Measurements from ENCODE around the gene JADE2. TPM values are rescaled to one million over a fixed set of nuclear protein-coding genes. Genes with fewer than 3 reads are reported as not detected.

The JADE2 gene
- total RNA-seq, 2 experiments from 2014 or later: 32.3 to 67.0 TPM

GRCh38 chr5:134565791-134566740 lies 40.6 kb downstream of the JADE2 start:
- no peak overlapping the region for H3K4me3 ChIP-seq (ENCODE audit: low read depth, low read length, poor library complexity, severe bottlenecking)
- CTCF ChIA-PET (ENCODE audit: unreplicated experiment): no interaction called here
- H4K20me1 ChIP-seq (ENCODE audit: insufficient read depth, low read length): no peaks in the 10 kb centered on the region
- H3K27ac ChIP-seq (ENCODE audit: low read depth, low read length, poor library complexity, severe bottlenecking): no peak overlapping the region
- H3K4me1 ChIP-seq (ENCODE audit: insufficient read depth, low read length, poor library complexity, severe bottlenecking): no peaks in the 10 kb centered on the region
- intact Hi-C loops (cut with micrococcal nuclease; ENCODE audit: unreplicated experiment): no loop called here
- POLR2A ChIA-PET: interaction anchor here (0.6 to 0.7 kb wide), 2 partner anchors 36 to 839 kb away, joined by 3 to 5 read pairs; no protein-coding TSS in a partner anchor
- BruUV-seq (replicated peaks): no TSS peak
- no peaks in the 10 kb centered on the region for H3K9me2 ChIP-seq (ENCODE audit: insufficient read depth, low read length)
- no peaks in the 10 kb centered on the region for H3K79me2 ChIP-seq (ENCODE audit: insufficient read depth, low read depth, low read length)
- H3K4me2 ChIP-seq (ENCODE audit: low read length): no peak overlapping the region
- DNase-seq (ENCODE audit: low spot score): no peak
- H3K36me3 ChIP-seq (ENCODE audit: insufficient read depth, low read length): peaks cover 97% of the 10 kb centered on the region
- TF ChIP-seq CTCF (conservative IDR thresholded peaks at IDR 0.05; ENCODE audit: low read length) (no peak), EZH2phosphoT487 (IDR thresholded peaks at IDR 0.05; ENCODE audit: borderline replicate concordance, low read depth, low read length) (no peak)
- no peaks in the 10 kb centered on the region for H3K9me3 ChIP-seq (ENCODE audit: low read length)
- no peak overlapping the region for H2AFZ ChIP-seq (ENCODE audit: low read length)

- no peak for TF ChIP-seq EZH2phosphoT487 (IDR thresholded peaks at IDR 0.05; ENCODE audit: borderline replicate concordance, low read depth, low read length)
- TF ChIP-seq CTCF (conservative IDR thresholded peaks at IDR 0.05; ENCODE audit: low read length): no peak
- no peak overlapping the region for H3K4me3 ChIP-seq (ENCODE audit: low read depth, low read length, poor library complexity, severe bottlenecking)
- intact Hi-C loops (cut with micrococcal nuclease; ENCODE audit: unreplicated experiment): no loop called here
- BruUV-seq (replicated peaks): no TSS peak
- H3K4me2 ChIP-seq (ENCODE audit: low read length): no peak overlapping the region
- H3K36me3 ChIP-seq (ENCODE audit: insufficient read depth, low read length): peaks cover 97% of the 10 kb centered on the region
- H3K9me2 ChIP-seq (ENCODE audit: insufficient read depth, low read length): no peaks in the 10 kb centered on the region
- ChIA-PET CTCF (ENCODE audit: unreplicated experiment) (no interaction called here), POLR2A (interaction anchor here (0.6 kb wide), 1 partner anchor 839 kb away, joined by 3 read pairs; no protein-coding TSS in a partner anchor)
- no peaks in the 10 kb centered on the region for H3K79me2 ChIP-seq (ENCODE audit: insufficient read depth, low read depth, low read length)
- no peaks in the 10 kb centered on the region for H3K9me3 ChIP-seq (ENCODE audit: low read length)
- no peak overlapping the region for H2AFZ ChIP-seq (ENCODE audit: low read length)
- DNase-seq (ENCODE audit: low spot score): no peak
- no peaks in the 10 kb centered on the region for H3K4me1 ChIP-seq (ENCODE audit: insufficient read depth, low read length, poor library complexity, severe bottlenecking)
- H4K20me1 ChIP-seq (ENCODE audit: insufficient read depth, low read length): no peaks in the 10 kb centered on the region
- no peak overlapping the region for H3K27ac ChIP-seq (ENCODE audit: low read depth, low read length, poor library complexity, severe bottlenecking)
Observed at GRCh38 chr5:134566741-134567221, 41.3 kb downstream of the JADE2 start.

Measured in OCI-LY7 (cell line).